Left ventricle myocardium superior (tissue), 1 donor: ENCODE data around the gene SYNE2. TPM values are rescaled to one million over a fixed set of nuclear protein-coding genes. Genes with fewer than 3 reads are reported as not detected.
"Not testable (repeated sequence)": the region's sequence is repeated elsewhere in the genome, so short reads cannot be mapped to it uniquely, and the experiment has no call there.

Source experiments
- ATAC-seq: fragments of 200-7000 bp; cut with Tn5 transposase; one replicate; pipeline ENCODE4 v1.9.1; 2020; ENCODE audit warnings: mild to moderate bottlenecking, moderate library complexity
- DNase-seq: peaks from one replicate; pipeline ENCODE4 v3.0.0-alpha.2; 2020
- intact Hi-C: fragments of 100-400 bp; cut with micrococcal nuclease; formaldehyde crosslinking; loops from one replicate; pipeline ENCODE4 v1.11.0; 2022
- long read RNA-seq: library from polyadenylated mRNA; unstranded; transcript quantifications from one replicate; pipeline ENCODE4 v2.0.0, GENCODE V29; 2021
- total RNA-seq: library from RNA; stranded (reverse); fragmentation: NEBNext Ultra II Directional; extraction: Animal tissue kit (Norgen Biotek cat#: 25700); gene quantifications from one replicate; pipeline ENCODE4 v1.2.1, GENCODE V29; 2021
- donor health status: DM: no; HTN: yes; CAD: no; lungs with severe emphysema.

Gene SYNE2, protein sequence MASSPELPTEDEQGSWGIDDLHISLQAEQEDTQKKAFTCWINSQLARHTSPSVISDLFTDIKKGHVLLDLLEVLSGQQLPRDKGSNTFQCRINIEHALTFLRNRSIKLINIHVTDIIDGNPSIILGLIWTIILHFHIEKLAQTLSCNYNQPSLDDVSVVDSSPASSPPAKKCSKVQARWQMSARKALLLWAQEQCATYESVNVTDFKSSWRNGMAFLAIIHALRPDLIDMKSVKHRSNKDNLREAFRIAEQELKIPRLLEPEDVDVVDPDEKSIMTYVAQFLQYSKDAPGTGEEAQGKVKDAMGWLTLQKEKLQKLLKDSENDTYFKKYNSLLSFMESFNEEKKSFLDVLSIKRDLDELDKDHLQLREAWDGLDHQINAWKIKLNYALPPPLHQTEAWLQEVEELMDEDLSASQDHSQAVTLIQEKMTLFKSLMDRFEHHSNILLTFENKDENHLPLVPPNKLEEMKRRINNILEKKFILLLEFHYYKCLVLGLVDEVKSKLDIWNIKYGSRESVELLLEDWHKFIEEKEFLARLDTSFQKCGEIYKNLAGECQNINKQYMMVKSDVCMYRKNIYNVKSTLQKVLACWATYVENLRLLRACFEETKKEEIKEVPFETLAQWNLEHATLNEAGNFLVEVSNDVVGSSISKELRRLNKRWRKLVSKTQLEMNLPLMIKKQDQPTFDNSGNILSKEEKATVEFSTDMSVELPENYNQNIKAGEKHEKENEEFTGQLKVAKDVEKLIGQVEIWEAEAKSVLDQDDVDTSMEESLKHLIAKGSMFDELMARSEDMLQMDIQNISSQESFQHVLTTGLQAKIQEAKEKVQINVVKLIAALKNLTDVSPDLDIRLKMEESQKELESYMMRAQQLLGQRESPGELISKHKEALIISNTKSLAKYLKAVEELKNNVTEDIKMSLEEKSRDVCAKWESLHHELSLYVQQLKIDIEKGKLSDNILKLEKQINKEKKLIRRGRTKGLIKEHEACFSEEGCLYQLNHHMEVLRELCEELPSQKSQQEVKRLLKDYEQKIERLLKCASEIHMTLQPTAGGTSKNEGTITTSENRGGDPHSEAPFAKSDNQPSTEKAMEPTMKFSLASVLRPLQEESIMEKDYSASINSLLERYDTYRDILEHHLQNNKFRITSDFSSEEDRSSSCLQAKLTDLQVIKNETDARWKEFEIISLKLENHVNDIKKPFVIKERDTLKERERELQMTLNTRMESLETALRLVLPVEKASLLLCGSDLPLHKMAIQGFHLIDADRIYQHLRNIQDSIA (N-terminal part only)
- total RNA-seq = 259 TPM
- long read RNA-seq, partial matches to known transcripts = 110 of 138 reads
- long read RNA-seq, other reads (novel, unspliced or antisense) = 23 of 138 reads

DNA sequence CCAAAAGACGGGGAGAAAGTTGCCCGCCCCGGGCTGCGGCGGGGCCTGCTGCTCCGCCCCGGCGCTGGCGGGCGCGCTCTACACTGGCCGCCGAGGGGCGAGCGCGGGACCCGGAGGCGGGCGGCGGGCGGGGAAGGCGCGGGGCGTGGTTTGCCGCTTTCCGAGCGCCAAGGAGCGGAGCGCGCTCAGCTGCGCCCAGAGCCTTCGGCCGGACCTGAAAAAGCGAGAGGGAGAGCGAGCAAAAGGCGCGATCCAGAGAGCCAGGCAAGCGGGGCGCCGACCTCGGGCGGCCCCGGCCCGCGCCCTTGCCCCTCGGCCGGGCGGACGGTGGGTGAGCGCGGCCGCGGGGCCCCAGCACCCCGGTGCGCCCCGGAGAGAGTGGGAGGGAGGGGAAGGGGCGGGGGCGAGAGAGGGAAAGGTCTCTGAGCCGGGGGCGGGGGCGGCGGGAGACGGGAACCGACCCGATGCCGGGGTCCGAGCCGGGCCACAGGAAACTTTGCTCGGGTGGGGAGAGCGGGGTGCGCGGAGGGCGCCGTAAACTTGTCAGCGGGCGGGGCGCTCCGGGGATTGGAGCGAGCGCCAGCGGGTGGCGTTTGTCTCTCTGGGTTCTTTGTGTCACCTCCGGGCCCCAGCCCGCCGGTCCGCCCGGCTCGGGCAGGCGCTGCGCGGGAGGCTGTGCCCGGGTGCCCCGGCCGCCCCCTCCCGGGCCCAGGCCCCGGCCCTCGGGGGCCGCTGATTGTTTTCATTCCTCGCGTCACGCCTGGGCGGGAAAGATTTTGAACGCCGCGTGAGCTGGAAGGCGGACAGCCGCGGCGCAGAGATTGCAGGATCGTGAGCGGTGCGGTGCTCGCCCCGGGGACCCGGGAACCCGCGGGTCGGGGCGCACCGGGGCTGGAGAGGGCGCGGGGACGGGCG is at the start of gene SYNE2:
TSS of gene SYNE2 (plus strand) at position 188 of the 915 bp plus-strand sequence. CDS start 56,145 bp downstream, outside the sequence.
- intact Hi-C loops = no loop called here
- ATAC-seq (peak; percentile 92), DNase-seq (peak; percentile 90)

DNA sequence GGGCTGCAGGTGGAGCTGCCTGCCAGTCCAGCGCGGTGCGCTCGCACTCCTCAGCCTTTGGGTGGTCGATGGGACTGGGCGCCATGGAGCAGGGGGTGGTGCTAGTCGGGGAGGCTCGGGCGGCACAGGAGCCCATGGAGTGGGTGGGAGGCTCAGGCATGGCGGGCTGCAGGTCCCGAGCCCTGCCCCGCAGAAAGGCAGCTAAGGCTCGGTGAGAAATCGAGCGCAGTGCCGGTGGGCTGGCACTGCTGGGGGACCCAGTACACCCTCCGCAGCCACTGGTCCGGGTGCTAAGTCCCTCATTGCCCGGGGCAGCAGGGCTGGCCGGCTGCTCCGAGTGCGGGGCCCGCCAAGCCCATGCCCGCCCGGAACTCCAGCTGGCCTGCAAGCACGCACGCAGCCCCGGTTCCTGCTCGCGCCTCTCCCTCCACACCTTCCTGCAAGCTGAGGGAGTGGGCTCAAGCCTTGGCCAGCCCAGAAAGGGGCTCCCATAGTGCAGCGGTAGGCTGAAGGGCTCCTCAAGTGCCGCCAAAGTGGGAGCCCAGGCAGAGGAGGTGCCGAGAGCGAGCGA is 49.5 kb upstream of the SYNE2 start:
- DNase-seq, intact Hi-C loops, ATAC-seq: not testable (repeated sequence)

DNA sequence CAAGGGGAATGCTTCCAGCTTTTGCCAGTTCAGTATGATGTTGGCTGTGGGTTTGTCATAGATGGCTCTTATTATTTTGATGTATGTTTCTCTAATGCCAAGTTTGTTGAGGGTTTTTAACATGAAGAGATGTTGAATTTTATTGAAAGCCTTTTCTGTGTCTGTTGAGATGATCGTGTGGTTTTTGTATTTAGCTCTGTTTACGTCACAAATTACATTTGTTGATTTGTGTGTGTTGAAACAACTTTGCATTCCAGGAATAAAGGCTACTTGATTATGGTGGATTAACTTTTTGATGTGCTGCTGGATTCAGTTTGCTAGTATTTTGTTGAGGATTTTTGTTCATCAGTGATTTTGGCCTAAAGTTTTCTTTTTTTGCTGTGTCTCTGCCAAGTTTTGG is 46.7 kb upstream of the SYNE2 start:
- ATAC-seq, DNase-seq, intact Hi-C loops: not testable (repeated sequence)

DNA sequence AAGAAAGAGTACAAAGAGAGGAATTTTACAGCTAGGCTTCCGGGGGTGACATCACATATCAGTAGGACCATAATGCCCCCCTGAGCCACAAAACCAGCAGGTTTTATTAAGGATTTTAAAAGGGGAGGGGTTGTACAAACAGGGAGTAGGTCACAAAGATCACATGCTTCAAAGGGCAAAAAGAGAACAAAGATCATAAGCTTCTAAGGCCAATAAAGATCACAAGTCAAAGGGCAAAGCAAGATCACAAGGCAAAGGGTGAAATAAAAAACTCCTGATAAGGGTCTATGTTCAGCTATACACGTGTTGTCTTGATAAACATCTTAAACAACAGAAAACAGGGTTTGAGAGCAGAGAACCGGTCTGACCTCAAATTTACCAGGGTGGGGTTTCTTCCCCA is 41.1 kb upstream of the SYNE2 start:
- intact Hi-C loops, DNase-seq, ATAC-seq: not testable (repeated sequence)

DNA sequence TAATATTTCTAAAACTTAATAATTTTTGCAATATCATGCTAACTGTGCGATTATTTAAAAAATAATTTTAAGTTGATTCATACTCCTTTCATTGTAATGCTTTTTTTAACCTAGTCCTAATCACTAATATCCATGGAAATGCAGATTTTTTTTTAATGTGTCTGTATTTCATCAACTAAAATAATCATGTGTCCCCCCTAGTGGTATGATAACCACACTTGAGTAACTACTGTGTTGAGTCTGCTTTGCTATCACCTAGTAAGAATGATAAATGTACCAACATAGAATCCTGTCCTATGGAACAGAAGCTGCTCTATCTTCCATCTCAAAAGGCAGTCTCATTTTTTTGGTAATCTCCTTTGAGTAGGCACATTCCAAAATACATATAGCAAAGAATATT is 19.1 kb upstream of the SYNE2 start:
- intact Hi-C loops = no loop called here
- no peak for DNase-seq
- no peak for ATAC-seq

DNA sequence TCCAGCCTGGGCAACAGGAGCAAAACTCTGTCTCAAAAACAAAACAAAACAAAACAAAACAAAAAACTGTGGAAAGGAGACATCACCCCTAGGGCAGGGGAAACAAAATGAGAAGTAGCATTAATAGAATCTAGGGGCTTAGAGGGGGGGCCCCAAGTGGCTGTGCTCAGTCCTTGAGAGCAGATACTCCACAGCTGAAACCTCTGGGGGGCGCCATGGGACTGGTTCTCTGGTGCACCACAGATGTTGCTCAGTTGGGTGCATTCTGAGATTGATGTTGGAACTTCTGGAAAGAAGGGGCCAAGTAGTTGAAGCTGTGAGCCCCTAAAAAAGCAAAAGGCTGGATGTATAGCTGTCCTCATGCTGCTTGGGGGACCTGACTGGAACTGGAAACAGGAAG is 11.8 kb upstream of the SYNE2 start:
- intact Hi-C loops = no loop called here
- no peak for ATAC-seq
- peak; percentile 37 for DNase-seq

DNA sequence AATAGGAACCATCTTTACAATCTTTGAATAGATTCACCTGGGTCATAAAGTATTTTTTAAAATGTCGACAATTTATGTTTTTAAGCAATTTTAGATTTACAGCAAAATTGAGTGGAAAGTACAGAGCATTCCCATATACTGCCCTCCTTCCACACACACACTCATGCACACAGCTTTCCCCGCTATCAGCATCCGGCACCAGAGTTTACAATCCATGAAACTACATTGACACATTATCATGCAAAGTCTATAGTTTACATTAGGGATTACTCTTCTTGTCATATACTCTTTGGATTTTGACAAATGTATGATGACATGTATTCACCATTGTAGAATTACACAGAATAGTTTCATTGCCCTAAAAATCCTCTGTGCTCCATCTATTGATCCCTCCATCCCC is 9.0 kb upstream of the SYNE2 start:
- intact Hi-C loops = no loop called here
- DNase-seq (no peak), ATAC-seq (no peak)

DNA sequence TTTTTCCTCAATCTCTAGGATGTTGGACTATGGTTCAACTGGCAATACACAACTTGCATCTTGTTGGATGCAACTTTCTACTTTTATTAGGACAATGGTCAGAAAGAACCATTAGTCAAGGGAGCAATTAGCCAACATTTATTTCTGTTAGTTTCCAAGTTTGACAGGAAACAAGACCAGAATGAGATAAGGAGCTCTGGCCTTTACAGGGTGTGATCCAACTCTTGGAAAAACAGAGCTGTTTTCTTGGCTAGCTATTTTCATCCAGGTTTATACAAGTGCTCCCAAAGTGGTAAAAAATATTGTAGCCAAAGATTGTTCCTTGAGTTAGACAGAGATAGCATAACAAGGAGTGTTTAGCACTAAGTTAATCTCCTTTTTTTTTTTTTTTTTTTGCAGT is 3.9 kb upstream of the SYNE2 start:
- intact Hi-C loops = no loop called here
- ATAC-seq (no peak), DNase-seq (no peak)

DNA sequence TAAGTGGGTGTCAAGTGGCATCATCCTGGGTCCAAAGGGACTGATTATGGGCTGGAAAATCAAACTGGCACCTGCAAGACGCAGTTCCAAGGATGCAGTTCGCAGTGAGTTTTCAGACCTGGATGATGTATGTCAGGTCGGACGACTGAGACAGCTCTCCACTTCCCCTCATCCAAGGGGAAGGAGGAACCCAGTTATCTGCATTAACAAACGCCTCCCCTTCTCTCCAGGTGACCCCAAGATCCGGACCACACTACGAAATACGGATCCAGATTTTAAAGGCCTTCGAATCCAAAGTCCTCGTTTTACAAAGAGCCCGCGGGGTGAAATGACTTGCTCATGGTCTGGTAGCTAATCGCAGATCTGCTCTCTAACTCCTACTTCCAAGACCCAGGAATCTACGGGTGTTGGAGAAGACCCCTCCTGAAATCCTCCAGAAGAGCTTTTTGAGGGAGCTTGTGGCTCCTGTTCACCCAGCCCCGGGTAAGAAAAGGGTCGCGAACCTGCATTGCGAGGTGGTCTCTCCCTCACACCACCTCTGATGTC is 460 bp upstream of the SYNE2 start:
- no peak for DNase-seq
- intact Hi-C loops = no loop called here
- ATAC-seq = no peak

DNA sequence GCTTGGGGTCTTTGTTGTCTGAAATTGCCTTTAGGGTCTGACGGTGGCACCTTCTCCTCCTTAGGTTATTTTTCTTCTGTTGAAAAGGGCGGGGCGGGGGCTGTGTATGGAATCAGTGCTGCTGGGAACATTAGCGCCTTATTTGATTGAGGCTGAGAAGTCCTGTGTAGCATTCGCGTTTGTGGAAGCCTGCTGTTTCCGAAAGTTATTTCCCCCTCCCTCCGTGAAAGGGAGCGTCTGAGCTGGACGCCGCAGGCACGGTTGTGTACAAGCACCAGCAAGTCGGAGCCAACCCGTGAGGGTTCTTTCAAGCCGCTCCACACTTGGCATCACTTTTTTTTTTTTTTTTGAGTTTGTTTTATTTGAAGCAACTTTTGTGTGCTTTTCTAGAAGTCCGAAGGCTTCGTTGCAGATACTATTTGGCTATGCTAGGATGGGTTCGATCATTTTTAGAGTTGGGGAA is 1.1 kb downstream of the SYNE2 start:
- DNase-seq (peak; percentile 55), ATAC-seq (peak; percentile 40)
- intact Hi-C loops = no loop called here

DNA sequence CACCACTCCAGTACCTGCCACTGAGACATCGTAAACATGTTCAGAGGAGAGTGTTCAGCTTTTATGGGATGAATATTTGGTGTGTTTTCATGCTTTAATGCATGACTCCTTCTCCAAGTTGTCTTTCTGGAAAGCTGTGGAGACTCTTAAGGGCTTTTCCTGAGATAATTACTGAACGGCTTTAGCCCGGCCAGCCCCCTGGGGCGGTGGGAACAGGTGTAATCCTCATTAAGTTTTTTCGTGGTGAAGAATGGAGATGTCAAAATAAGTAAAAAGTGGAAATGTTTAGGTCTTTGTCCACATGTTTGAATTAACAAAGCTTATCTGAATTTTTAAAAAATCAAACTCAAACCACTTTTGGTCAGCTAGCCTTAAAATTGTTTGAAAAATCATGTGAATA is 1.5 kb downstream of the SYNE2 start:
- intact Hi-C loops = no loop called here
- no peak for ATAC-seq
- DNase-seq = no peak

DNA sequence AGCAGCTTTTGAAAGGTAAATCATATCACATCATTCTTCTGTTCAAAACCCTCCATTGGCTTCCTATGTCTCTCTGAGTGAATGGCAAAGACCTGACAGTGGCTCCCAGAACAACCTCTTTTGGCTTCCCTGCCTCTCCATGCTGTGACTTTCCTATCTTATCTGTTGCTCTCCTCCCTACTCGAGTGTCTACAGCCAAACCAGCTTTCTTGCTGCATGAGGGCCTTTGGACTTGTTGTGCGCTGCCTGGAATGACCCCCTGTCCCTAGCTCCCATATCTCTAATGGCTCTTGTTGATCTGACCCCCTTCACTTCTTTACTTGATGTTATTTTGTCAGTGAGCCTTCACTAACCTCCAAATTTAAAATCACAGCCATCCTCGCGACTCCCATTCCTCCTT is 2.5 kb downstream of the SYNE2 start:
- intact Hi-C loops = no loop called here
- no peak for DNase-seq
- ATAC-seq = peak; percentile 71

DNA sequence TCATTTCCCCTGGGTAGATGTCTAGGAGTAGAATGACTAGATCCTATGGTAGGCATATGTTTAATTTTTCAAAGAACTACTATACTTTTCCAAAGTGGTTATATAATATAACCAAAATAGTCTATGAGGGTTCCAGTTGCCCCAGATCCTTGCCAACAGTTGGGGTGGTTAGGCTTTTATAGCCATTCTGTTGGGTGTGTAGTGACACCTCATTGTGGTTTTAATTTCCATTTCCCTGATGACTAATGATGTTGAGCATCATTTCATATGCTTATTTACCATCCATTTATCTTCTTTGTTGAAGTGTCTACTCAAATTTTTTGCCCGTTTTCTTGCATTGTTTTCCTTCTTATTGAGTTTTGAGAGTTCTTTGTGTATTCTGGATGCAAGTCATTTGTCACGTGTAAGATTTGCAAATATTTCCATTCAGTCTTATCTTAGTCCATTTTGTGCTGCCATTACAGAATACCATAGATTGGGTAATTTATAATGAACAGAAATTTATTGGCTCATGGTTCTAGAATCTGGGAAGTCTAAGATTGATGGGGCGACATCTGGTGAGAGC is 4.7 kb downstream of the SYNE2 start:
- no peak for ATAC-seq
- no peak for DNase-seq
- intact Hi-C loops = no loop called here

DNA sequence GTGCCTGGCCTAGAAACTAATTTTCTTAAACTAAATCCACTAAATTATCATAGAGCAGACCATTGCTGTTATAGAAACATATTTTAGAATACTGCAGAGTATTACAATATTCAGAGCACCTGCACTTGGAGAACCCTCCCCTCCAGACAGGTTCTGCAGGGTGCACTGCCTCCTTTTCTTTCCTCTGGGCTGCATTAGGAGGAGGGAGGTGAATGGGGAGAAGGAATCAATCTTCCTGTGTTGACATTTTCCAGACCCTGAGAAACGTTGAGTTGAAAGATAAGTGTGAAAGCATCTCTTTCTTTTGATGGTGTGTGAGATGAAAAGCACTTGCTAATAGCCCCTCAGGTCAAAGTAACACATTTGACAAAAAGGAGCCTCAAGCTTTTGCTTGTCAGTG is 7.3 kb downstream of the SYNE2 start:
- ATAC-seq (no peak), DNase-seq (no peak)
- intact Hi-C loops = no loop called here

DNA sequence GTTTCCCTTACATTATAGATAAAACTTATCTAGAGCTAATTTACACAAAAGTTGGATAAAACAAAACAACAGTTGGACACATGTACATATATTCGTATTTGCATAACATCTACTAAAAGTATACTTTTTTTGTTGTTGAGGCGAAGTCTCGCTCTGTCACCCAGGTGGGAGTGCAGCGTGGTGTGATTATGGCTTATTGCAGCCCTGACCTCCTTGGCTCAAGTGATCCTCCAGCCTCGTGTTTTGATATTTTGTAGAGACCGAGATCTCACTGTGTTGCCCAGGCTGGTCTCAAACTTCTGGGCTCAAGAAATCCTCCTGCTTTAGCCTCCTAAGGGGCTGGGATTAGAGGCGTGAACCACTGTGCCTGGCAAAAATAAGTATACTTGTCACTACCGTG is 9.4 kb downstream of the SYNE2 start:
- DNase-seq = no peak
- no peak for ATAC-seq
- intact Hi-C loops = no loop called here

DNA sequence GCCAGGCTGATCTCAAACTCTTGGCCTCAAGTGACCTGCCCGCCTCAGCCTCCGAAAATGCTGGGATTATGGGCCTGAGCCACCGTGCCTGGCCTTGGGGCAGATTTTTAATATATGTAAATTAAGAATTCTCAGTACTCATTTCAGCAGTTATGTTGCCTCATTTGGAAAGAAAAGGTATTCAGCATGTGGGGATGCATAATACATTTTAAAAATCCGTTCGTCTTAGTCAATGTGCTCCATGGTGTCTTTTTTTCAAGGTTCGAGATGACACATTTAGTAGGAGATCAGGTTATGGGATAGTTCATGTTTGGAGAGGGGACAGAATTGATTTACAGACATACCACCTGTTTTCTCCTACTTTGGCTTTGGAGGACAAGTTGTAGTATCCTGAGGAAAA is 10.2 kb downstream of the SYNE2 start:
- no peak for DNase-seq
- intact Hi-C loops = no loop called here
- ATAC-seq = no peak

DNA sequence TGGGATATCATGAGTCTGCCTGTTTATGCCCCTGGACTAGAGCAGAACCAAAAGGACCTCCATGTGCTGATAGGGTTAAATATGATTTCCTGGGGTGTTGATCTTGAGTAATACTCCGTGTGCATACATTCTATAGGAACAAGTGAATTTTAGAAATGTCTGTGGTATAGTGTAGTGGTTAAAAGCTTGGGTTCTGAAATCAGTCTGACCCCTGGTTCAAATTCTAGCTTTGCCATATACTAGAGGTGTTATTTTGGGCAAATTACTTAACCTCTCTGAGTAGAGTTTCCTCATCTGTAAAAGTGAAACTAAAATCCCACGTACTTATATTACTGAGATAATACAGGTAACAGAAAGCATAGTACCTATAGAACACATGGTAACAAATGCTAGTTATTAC is 12.0 kb downstream of the SYNE2 start:
- peak; percentile 51 for ATAC-seq

More for the DNA sequence above, 12.0 kb downstream of the SYNE2 start:
- DNase-seq, intact Hi-C loops: not testable (repeated sequence)
